HEK293T (cell line): ENCODE measurements around the gene ZC3H12C.

Experiments
- ARNT ChIP-seq: fragments of 450-650 bp; IDR thresholded peaks from 2 replicates; pipeline ENCODE4 v1.6.1; 2017; ENCODE audit warnings: mild to moderate bottlenecking
- BHLHE40 ChIP-seq: fragments of 450-650 bp; IDR thresholded peaks from 2 replicates; pipeline ENCODE4 v1.6.1; 2016; ENCODE audit warnings: mild to moderate bottlenecking, moderate library complexity, borderline replicate concordance
- ELF4 ChIP-seq: fragments of 450-650 bp; IDR thresholded peaks from 2 replicates; pipeline ENCODE4 v1.6.1; 2017; ENCODE audit warnings: antibody characterized with exemption
- FOXK2 ChIP-seq: fragments of 450-650 bp; IDR thresholded peaks from 2 replicates; pipeline ENCODE4 v1.6.1; 2016; ENCODE audit warnings: mild to moderate bottlenecking
- FOXM1 ChIP-seq: fragments of 450-650 bp; IDR thresholded peaks from 2 replicates; pipeline ENCODE4 v1.6.1; 2017; ENCODE audit warnings: mild to moderate bottlenecking, borderline replicate concordance
- HDGF ChIP-seq: fragments of 450-650 bp; IDR thresholded peaks from 2 replicates; pipeline ENCODE4 v1.6.1; 2017; ENCODE audit warnings: antibody characterized with exemption, borderline replicate concordance
- L3MBTL2 ChIP-seq: fragments of 450-650 bp; conservative IDR thresholded peaks from 2 replicates; pipeline ENCODE4 v1.6.1; 2016; ENCODE audit warnings: mild to moderate bottlenecking
- LEF1 ChIP-seq: fragments of 450-650 bp; IDR thresholded peaks from 2 replicates; pipeline ENCODE4 v1.6.1; 2017; ENCODE audit warnings: mild to moderate bottlenecking, borderline replicate concordance
- PKNOX1 ChIP-seq: fragments of 450-650 bp; IDR thresholded peaks from 2 replicates; pipeline ENCODE4 v1.6.1; 2016
- SP1 ChIP-seq: fragments of 450-650 bp; IDR thresholded peaks from 2 replicates; pipeline ENCODE4 v1.6.1; 2017
- SUZ12 ChIP-seq: fragments of 450-650 bp; IDR thresholded peaks from 2 replicates; pipeline ENCODE4 v1.6.1; 2016; ENCODE audit warnings: mild to moderate bottlenecking
- TARDBP ChIP-seq: fragments of 450-650 bp; IDR thresholded peaks from 2 replicates; pipeline ENCODE4 v1.6.1; 2016
- ZNF384 ChIP-seq: fragments of 450-650 bp; IDR thresholded peaks from 2 replicates; pipeline ENCODE4 v1.6.1; 2016

DNA sequence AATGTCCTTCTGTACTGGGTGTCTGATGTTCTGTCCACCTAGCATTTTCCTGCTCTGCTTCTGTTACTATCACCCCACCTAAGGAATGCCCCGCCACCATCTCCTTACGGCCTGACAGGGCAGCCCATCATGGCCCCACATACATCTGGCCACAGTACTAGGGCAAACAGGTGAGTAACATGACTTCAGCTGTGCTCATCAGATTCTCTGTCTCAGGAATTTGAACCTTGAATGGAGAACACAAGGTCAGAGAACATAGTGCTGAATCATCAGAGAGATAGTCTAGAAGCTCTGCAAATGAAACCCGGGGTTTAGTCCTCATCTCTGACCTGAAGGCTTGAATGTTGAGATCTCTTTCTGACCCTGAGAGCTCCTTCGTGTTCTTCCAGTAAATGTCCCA is 32.4 kb downstream of the ZC3H12C start:
- no peak for TF ChIP-seq FOXM1
- TF ChIP-seq HDGF: no peak
- TF ChIP-seq ELF4: no peak
- TF ChIP-seq PKNOX1: no peak
- no peak for TF ChIP-seq LEF1
- no peak for TF ChIP-seq SP1
- TF ChIP-seq FOXK2: no peak
- no peak for TF ChIP-seq BHLHE40
- no peak for TF ChIP-seq ZNF384
- no peak for TF ChIP-seq SUZ12
- no peak for TF ChIP-seq L3MBTL2
- TF ChIP-seq ARNT: no peak
- TF ChIP-seq TARDBP: no peak
